IgD-negative memory B cell (primary cell): ENCODE data around the gene CCT5. TPM values are rescaled to one million over a fixed set of nuclear protein-coding genes. Genes with fewer than 3 reads are reported as not detected.
"Not testable (repeated sequence)": the region's sequence is repeated elsewhere in the genome, so short reads cannot be mapped to it uniquely, and the experiment has no call there.

Experiments
- H3K27ac Mint-ChIP-seq, 3 donors: one replicate each; pipeline ENCODE4 v1.8.0; 2020 to 2022; ENCODE audit warnings: mild to moderate bottlenecking in 3 of 3, mixed read lengths in 3 of 3, moderate library complexity in 1 of 3
- H3K27me3 Mint-ChIP-seq: one replicate; pipeline ENCODE4 v1.8.0; 2021; ENCODE audit warnings: mixed read lengths
- H3K36me3 Mint-ChIP-seq: one replicate; pipeline ENCODE4 v1.8.0; 2020; ENCODE audit warnings: mild to moderate bottlenecking, mixed read lengths
- H3K4me1 Mint-ChIP-seq, 3 donors: one replicate each; pipeline ENCODE4 v1.8.0; 2020 to 2022; ENCODE audit warnings: mixed read lengths in 3 of 3, mild to moderate bottlenecking in 1 of 3
- H3K4me3 Mint-ChIP-seq, 4 donors: one replicate each; pipeline ENCODE4 v1.8.0; 2020 to 2022; ENCODE audit warnings: mild to moderate bottlenecking in 4 of 4, mixed read lengths in 4 of 4, moderate library complexity in 3 of 4
- H3K9me3 Mint-ChIP-seq, 3 donors: one replicate each; pipeline ENCODE4 v1.8.0; 2020 to 2021; ENCODE audit warnings: mixed read lengths in 3 of 3, mild to moderate bottlenecking in 1 of 3
- polyA plus RNA-seq: library from polyadenylated mRNA; unstranded; fragments of 300-500 nt; fragmentation: Illumina TruSeq; gene quantifications from one replicate; pipeline ENCODE4 v1.2.3, GENCODE V29; 2021

CCT5 gene
- polyA plus RNA-seq, 1 donor from 2014 or later, result 180 TPM

GRCh38 chr5:10229306-10230048 is 20.6 kb upstream of the CCT5 start:
- H3K4me3 Mint-ChIP-seq, result no peak overlapping the region
- H3K9me3 Mint-ChIP-seq, result peaks cover 4 to 16% (median 5%) of the 10 kb centered on the region in 3 donors
- H3K27ac Mint-ChIP-seq, result no peak overlapping the region
- peaks cover 20% of the 10 kb centered on the region for H3K36me3 Mint-ChIP-seq
- no peaks in the 10 kb centered on the region for H3K4me1 Mint-ChIP-seq
- H3K27me3 Mint-ChIP-seq, result no peaks in the 10 kb centered on the region

- no peaks in the 10 kb centered on the region for H3K4me1 Mint-ChIP-seq
- no peaks in the 10 kb centered on the region for H3K9me3 Mint-ChIP-seq
- peak overlapping the region in 1 of 3 donors; percentile 37 for H3K27ac Mint-ChIP-seq
- no peaks in the 10 kb centered on the region for H3K27me3 Mint-ChIP-seq
- no peak overlapping the region for H3K4me3 Mint-ChIP-seq
- H3K36me3 Mint-ChIP-seq, result peaks cover 10% of the 10 kb centered on the region
Observed at GRCh38 chr5:10232386-10232785, 17.7 kb upstream of the CCT5 start.

- H3K27ac Mint-ChIP-seq, result no peak overlapping the region
- H3K9me3 Mint-ChIP-seq, result no peaks in the 10 kb centered on the region
- H3K27me3 Mint-ChIP-seq, result no peaks in the 10 kb centered on the region
- peaks cover 13% of the 10 kb centered on the region for H3K36me3 Mint-ChIP-seq
- H3K4me1 Mint-ChIP-seq, result no peaks in the 10 kb centered on the region
- H3K4me3 Mint-ChIP-seq, result no peak overlapping the region
Observed at GRCh38 chr5:10233011-10233410, 17.1 kb upstream of the CCT5 start.

GRCh38 chr5:10233505-10233904 is 16.6 kb upstream of the CCT5 start:
- H3K4me3 Mint-ChIP-seq, result no peak overlapping the region
- no peaks in the 10 kb centered on the region for H3K27me3 Mint-ChIP-seq
- no peaks in the 10 kb centered on the region for H3K9me3 Mint-ChIP-seq
- H3K27ac Mint-ChIP-seq, result no peak overlapping the region
- H3K4me1 Mint-ChIP-seq, result no peaks in the 10 kb centered on the region
- peaks cover 13% of the 10 kb centered on the region for H3K36me3 Mint-ChIP-seq

GRCh38 chr5:10235350-10235749 is 14.7 kb upstream of the CCT5 start:
- Mint-ChIP-seq H3K9me3 (no peaks in the 10 kb centered on the region), H3K4me3 (no peak overlapping the region), H3K36me3 (peaks cover 9% of the 10 kb centered on the region), H3K4me1 (no peaks in the 10 kb centered on the region), H3K27ac (no peak overlapping the region), H3K27me3 (no peaks in the 10 kb centered on the region)

- no peaks in the 10 kb centered on the region for H3K9me3 Mint-ChIP-seq
- peak overlapping the region in 1 of 4 donors; percentile 70 for H3K4me3 Mint-ChIP-seq
Observed at GRCh38 chr5:10243660-10244240, 6.3 kb upstream of the CCT5 start.

GRCh38 chr5:10244342-10244944 is 5.6 kb upstream of the CCT5 start:
- peak overlapping the region in 2 of 3 donors; percentile 27 to 45 for H3K27ac Mint-ChIP-seq
- no peaks in the 10 kb centered on the region for H3K36me3 Mint-ChIP-seq
- H3K4me3 Mint-ChIP-seq, result peak overlapping the region in 1 of 4 donors; percentile 70
- H3K4me1 Mint-ChIP-seq, result peaks cover 5 to 20% (median 15%) of the 10 kb centered on the region in 3 donors
- no peaks in the 10 kb centered on the region for H3K9me3 Mint-ChIP-seq
- no peaks in the 10 kb centered on the region for H3K27me3 Mint-ChIP-seq

More at GRCh38 chr5:10243660-10244240, 6.3 kb upstream of the CCT5 start:
- H3K4me1 Mint-ChIP-seq, result peaks cover 3 to 19% (median 12%) of the 10 kb centered on the region in 3 donors
- H3K36me3 Mint-ChIP-seq, result no peaks in the 10 kb centered on the region
- peak overlapping the region in 2 of 3 donors; percentile 27 to 45 for H3K27ac Mint-ChIP-seq
- H3K27me3 Mint-ChIP-seq, result no peaks in the 10 kb centered on the region

- Mint-ChIP-seq H3K4me3 (peak overlapping the region in 1 of 4 donors; percentile 99), H3K27ac (peak overlapping the region in 2 of 3 donors; percentile 6 to 60), H3K9me3 (no peaks in the 10 kb centered on the region), H3K36me3 (no peaks in the 10 kb centered on the region), H3K4me1 (peaks cover 18 to 36% (median 25%) of the 10 kb centered on the region in 3 donors), H3K27me3 (peaks cover 1% of the 10 kb centered on the region)
Observed at GRCh38 chr5:10246761-10247160, 3.3 kb upstream of the CCT5 start.

GRCh38 chr5:10247217-10247616 is 2.9 kb upstream of the CCT5 start:
- Mint-ChIP-seq H3K4me1 (peaks cover 22 to 40% (median 30%) of the 10 kb centered on the region in 3 donors), H3K27ac (peak overlapping the region in 2 of 3 donors; percentile 6 to 100), H3K4me3 (peak overlapping the region in 2 of 4 donors; percentile 29 to 99)
- H3K9me3 Mint-ChIP-seq, H3K27me3 Mint-ChIP-seq, H3K36me3 Mint-ChIP-seq: not testable (repeated sequence)

GRCh38 chr5:10248378-10249260 is 1.5 kb upstream of the CCT5 start:
- Mint-ChIP-seq H3K4me1 (peaks cover 27 to 35% (median 31%) of the 10 kb centered on the region in 3 donors), H3K27me3 (peaks cover 1% of the 10 kb centered on the region), H3K36me3 (no peaks in the 10 kb centered on the region)

GRCh38 chr5:10250806-10251276 is 761 bp downstream of the CCT5 start:
- Mint-ChIP-seq H3K27me3 (peaks cover 1% of the 10 kb centered on the region), H3K27ac (peak overlapping the region; percentile 87 to 100 (median 100)), H3K4me3 (peak overlapping the region; percentile 96 to 99 (median 98)), H3K36me3 (peaks cover 2% of the 10 kb centered on the region), H3K9me3 (no peaks in the 10 kb centered on the region), H3K4me1 (peaks cover 29 to 42% (median 32%) of the 10 kb centered on the region in 3 donors)

More at GRCh38 chr5:10248378-10249260, 1.5 kb upstream of the CCT5 start:
- no peaks in the 10 kb centered on the region for H3K9me3 Mint-ChIP-seq
- H3K4me3 Mint-ChIP-seq, result peak overlapping the region; percentile 96 to 99 (median 98)
- peak overlapping the region; percentile 100 for H3K27ac Mint-ChIP-seq

GRCh38 chr5:10251405-10251804 is 1.3 kb downstream of the CCT5 start:
- peaks cover 2% of the 10 kb centered on the region for H3K36me3 Mint-ChIP-seq
- peaks cover 1% of the 10 kb centered on the region for H3K27me3 Mint-ChIP-seq
- peak overlapping the region; percentile 24 to 100 (median 87) for H3K27ac Mint-ChIP-seq
- peaks cover 31 to 42% (median 32%) of the 10 kb centered on the region in 3 donors for H3K4me1 Mint-ChIP-seq
- peak overlapping the region; percentile 96 to 99 (median 98) for H3K4me3 Mint-ChIP-seq
- no peaks in the 10 kb centered on the region for H3K9me3 Mint-ChIP-seq

GRCh38 chr5:10253390-10253789 is 3.3 kb downstream of the CCT5 start:
- no peaks in the 10 kb centered on the region for H3K9me3 Mint-ChIP-seq
- peaks cover 1% of the 10 kb centered on the region for H3K27me3 Mint-ChIP-seq
- peaks cover 2% of the 10 kb centered on the region for H3K36me3 Mint-ChIP-seq
- H3K4me3 Mint-ChIP-seq, result peak overlapping the region in 2 of 4 donors; percentile 63 to 99
- H3K4me1 Mint-ChIP-seq, result peaks cover 27 to 32% (median 31%) of the 10 kb centered on the region in 3 donors
- no peak overlapping the region for H3K27ac Mint-ChIP-seq

GRCh38 chr5:10254686-10255085 is 4.6 kb downstream of the CCT5 start:
- no peak overlapping the region for H3K4me3 Mint-ChIP-seq
- H3K36me3 Mint-ChIP-seq, result peaks cover 5% of the 10 kb centered on the region
- H3K4me1 Mint-ChIP-seq, result peaks cover 20 to 28% (median 26%) of the 10 kb centered on the region in 3 donors
- no peak overlapping the region for H3K27ac Mint-ChIP-seq
- H3K9me3 Mint-ChIP-seq, result no peaks in the 10 kb centered on the region
- H3K27me3 Mint-ChIP-seq, result peaks cover 1% of the 10 kb centered on the region
